Esophagus muscularis mucosa (tissue), 4 donors: ENCODE data around the gene TTC39A.

Experiments
- EP300 ChIP-seq: sonication (generic); formaldehyde crosslinking; IDR thresholded peaks from one replicate; pipeline ENCODE4 v1.6.1; 2017; ENCODE audit warnings: antibody characterized with exemption
- POLR2A ChIP-seq: fragments of 450-650 bp; IDR thresholded peaks from one replicate; pipeline ENCODE4 v1.6.1; 2017; ENCODE audit warnings: antibody characterized with exemption, moderate library complexity, mild to moderate bottlenecking, low read depth
- TF ChIP-seq, protein P1 (sequence below), 3 experiments: fragments of 200-600 bp in 2 of 3; fragments of 450-650 bp in 1 of 3; sonication (generic) in 2 of 3; IDR thresholded peaks; one replicate each; pipeline ENCODE4 v1.5.1; 2017 to 2019; ENCODE audit warnings: antibody characterized with exemption in 3 of 3, mild to moderate bottlenecking in 2 of 3, moderate library complexity in 1 of 3

- TF ChIP-seq, protein P1, sequence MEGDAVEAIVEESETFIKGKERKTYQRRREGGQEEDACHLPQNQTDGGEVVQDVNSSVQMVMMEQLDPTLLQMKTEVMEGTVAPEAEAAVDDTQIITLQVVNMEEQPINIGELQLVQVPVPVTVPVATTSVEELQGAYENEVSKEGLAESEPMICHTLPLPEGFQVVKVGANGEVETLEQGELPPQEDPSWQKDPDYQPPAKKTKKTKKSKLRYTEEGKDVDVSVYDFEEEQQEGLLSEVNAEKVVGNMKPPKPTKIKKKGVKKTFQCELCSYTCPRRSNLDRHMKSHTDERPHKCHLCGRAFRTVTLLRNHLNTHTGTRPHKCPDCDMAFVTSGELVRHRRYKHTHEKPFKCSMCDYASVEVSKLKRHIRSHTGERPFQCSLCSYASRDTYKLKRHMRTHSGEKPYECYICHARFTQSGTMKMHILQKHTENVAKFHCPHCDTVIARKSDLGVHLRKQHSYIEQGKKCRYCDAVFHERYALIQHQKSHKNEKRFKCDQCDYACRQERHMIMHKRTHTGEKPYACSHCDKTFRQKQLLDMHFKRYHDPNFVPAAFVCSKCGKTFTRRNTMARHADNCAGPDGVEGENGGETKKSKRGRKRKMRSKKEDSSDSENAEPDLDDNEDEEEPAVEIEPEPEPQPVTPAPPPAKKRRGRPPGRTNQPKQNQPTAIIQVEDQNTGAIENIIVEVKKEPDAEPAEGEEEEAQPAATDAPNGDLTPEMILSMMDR (IDR thresholded peaks at IDR 0.05): no peak
- TF ChIP-seq POLR2A (no peak), EP300 (no peak)
These were observed 89.2 kb downstream of the TTC39A start for GRCh38 chr1:51241119-51241518.
